Stimulated activated naive CD4-positive, alpha-beta T cell (primary cell): ENCODE measurements around the gene TMEM38B.
A peak's percentile ranks its signal among the peaks of the same experiment; 100 is the strongest.
"Not testable (repeated sequence)": the region's sequence is repeated elsewhere in the genome, so short reads cannot be mapped to it uniquely, and the experiment has no call there.

Experiments
- DNase-seq, 6 experiments: peaks; one replicate each; lab custom pipeline; 2025; lab: John Stamatoyannopoulos, UW

TMEM38B gene

GRCh38 chr9:105681724-105682123 lies 12.6 kb upstream of the TMEM38B start:
- DNase-seq, result no peak

- DNase-seq, result no peak
These were observed 10.6 kb upstream of the TMEM38B start for GRCh38 chr9:105683688-105684275.

GRCh38 chr9:105686936-105687335 lies 7.4 kb upstream of the TMEM38B start:
- DNase-seq, result no peak

- DNase-seq, result no peak
These were observed 3.6 kb upstream of the TMEM38B start for GRCh38 chr9:105690742-105691141.

GRCh38 chr9:105693435-105694189 lies 729 bp upstream of the TMEM38B start:
- DNase-seq, result peak in 3 of 6 experiments; percentile 18 to 46 (median 22)

- DNase-seq, result peak; percentile 31 to 84 (median 66)
These were observed 674 bp downstream of the TMEM38B start for GRCh38 chr9:105694848-105695581.

GRCh38 chr9:105696219-105696793 lies 2.0 kb downstream of the TMEM38B start:
- DNase-seq, result no peak

GRCh38 chr9:105697871-105698270 lies 3.5 kb downstream of the TMEM38B start:
- DNase-seq, result no peak

- no peak for DNase-seq
These were observed 4.1 kb downstream of the TMEM38B start for GRCh38 chr9:105698348-105698870.

GRCh38 chr9:105700668-105701067 lies 6.3 kb downstream of the TMEM38B start:
- no peak for DNase-seq

- no peak for DNase-seq
These were observed 6.8 kb downstream of the TMEM38B start for GRCh38 chr9:105701145-105701544.

- DNase-seq, result no peak
These were observed 7.9 kb downstream of the TMEM38B start for GRCh38 chr9:105702207-105702606.

- not testable (repeated sequence) for DNase-seq
These were observed 9.3 kb downstream of the TMEM38B start for GRCh38 chr9:105703638-105704037.

GRCh38 chr9:105706156-105706555 lies 11.8 kb downstream of the TMEM38B start:
- no peak for DNase-seq

GRCh38 chr9:105708405-105708804 lies 14.1 kb downstream of the TMEM38B start:
- DNase-seq, result peak in 1 of 6 experiments; percentile 3

- DNase-seq, result no peak
These were observed 16.3 kb downstream of the TMEM38B start for GRCh38 chr9:105710638-105711037.

- DNase-seq, result no peak
These were observed 17.5 kb downstream of the TMEM38B start for GRCh38 chr9:105711867-105712266.

- DNase-seq, result no peak
These were observed 18.0 kb downstream of the TMEM38B start for GRCh38 chr9:105712297-105712696.

GRCh38 chr9:105712773-105713172 lies 18.4 kb downstream of the TMEM38B start:
- DNase-seq, result no peak

- DNase-seq, result no peak
These were observed 19.1 kb downstream of the TMEM38B start for GRCh38 chr9:105713260-105714019.

GRCh38 chr9:105714020-105714331 lies 19.6 kb downstream of the TMEM38B start:
- no peak for DNase-seq

GRCh38 chr9:105716146-105716545 lies 21.8 kb downstream of the TMEM38B start:
- no peak for DNase-seq
